Measurements from ENCODE around the gene KCND3. TPM values are rescaled to one million over a fixed set of nuclear protein-coding genes. Genes with fewer than 3 reads are reported as not detected.

The KCND3 gene
- total RNA-seq, 1 experiment from 2014 or later: 0.15 TPM

DNA sequence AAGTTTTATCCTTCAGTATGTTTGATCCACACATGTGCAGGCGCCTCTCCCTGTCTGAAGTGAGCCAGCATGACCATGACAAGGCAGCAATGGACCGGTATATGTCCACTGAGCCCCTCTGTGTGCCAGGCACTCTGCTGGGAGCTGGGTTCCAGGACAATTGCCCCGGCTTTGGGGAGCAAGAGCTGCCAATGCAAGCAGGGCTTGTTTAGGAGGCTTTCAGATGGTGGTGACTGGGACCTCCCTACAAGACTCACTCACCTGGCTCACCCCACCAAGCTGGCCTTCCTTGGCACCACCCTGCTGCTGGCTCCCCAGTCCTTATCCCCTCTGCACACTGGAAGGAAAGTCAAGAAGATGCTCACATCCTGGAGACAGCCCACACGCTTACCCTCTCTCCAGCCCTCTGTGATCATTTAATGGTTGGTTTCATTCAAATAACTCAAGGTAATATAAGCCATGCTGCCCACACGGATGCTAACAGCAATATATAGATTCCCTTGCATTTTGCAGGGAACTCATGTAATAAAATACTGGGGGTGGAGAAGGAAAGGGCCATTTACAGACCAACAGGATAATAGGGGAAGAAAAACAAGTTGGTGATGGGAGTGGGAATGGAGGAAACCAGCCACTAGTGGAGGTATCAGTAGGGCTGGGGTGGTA, 23.6 kb downstream of the KCND3 start:
- H3T11ph ChIP-seq (ENCODE audit: low read length): no peak overlapping the region
- DNase-seq: no peak
- H3K36me3 Mint-ChIP-seq (ENCODE audit: insufficient read depth in 1 of 3, low read depth in 3 of 3): no peaks in the 10 kb centered on the region
- H3K9me3 ChIP-seq (ENCODE audit: control insufficient read depth, low read depth, low read length): no peaks in the 10 kb centered on the region
- no peak overlapping the region for H3K4me2 ChIP-seq (ENCODE audit: insufficient read depth, insufficient read length, low read length)
- H3K4me1 Mint-ChIP-seq: peaks cover 23 to 24% of the 10 kb centered on the region in 2 experiments
- no peak overlapping the region for H3K23ac ChIP-seq (ENCODE audit: insufficient read length, low read depth, low read length)
- no peak overlapping the region for H3K56ac ChIP-seq (ENCODE audit: insufficient read length, low read depth, low read length)
- H3K23me2 ChIP-seq (ENCODE audit: insufficient read length, low read depth, low read length, poor library complexity, severe bottlenecking): no peaks in the 10 kb centered on the region
- H2AFZ ChIP-seq (ENCODE audit: low read length): no peak overlapping the region
- H2BK5ac ChIP-seq (ENCODE audit: insufficient read length, low read length): no peak overlapping the region
- no peak overlapping the region for H3K4ac ChIP-seq (ENCODE audit: low read depth, low read length)
- H4K8ac ChIP-seq (replicated peaks; ENCODE audit: insufficient read length, low read depth, low read length): no peak overlapping the region
- H2BK20ac ChIP-seq (ENCODE audit: low read depth, low read length, poor library complexity, severe bottlenecking): no peak overlapping the region
- H2BK120ac ChIP-seq (ENCODE audit: low read depth, low read length, poor library complexity, severe bottlenecking): no peak overlapping the region
- 0 out of 2 replicates have a peak, but pooled peaks cover 2% of the 10 kb centered on the region for H3K27me3 ChIP-seq (ENCODE audit: insufficient read depth, low read length)
- H2AK5ac ChIP-seq (ENCODE audit: insufficient read length, low read length): no peak overlapping the region
- no peak overlapping the region for H3K27ac ChIP-seq (ENCODE audit: insufficient read length, low read depth, low read length)
- no peak overlapping the region for H3K18ac ChIP-seq (ENCODE audit: insufficient read length, low read depth, low read length)
- no peak overlapping the region for H3K4me3 Mint-ChIP-seq
- H3K79me2 ChIP-seq (ENCODE audit: insufficient read depth, low read length): no peaks in the 10 kb centered on the region
- H3K4me1 ChIP-seq (ENCODE audit: insufficient read depth, low read length): peaks cover 8% of the 10 kb centered on the region
- H2BK12ac ChIP-seq (ENCODE audit: insufficient read length, low read depth, low read length): no peak overlapping the region
- H3K27me3 Mint-ChIP-seq (ENCODE audit: low read depth): peaks cover 20% of the 10 kb centered on the region
- no CpG with 5 or more reads among the region's 5 CpGs for WGBS (ENCODE audit: extremely low coverage, insufficient read length, low lambda C conversion rate)
- H3K79me1 ChIP-seq (ENCODE audit: insufficient read depth, low read depth, low read length, poor library complexity, severe bottlenecking): no peaks in the 10 kb centered on the region
- H4K20me1 ChIP-seq (ENCODE audit: control insufficient read depth, insufficient read depth, insufficient read length): no peaks in the 10 kb centered on the region
- no peak overlapping the region; a peak in 1 of 7 replicates for H3K27ac Mint-ChIP-seq
- no peak for TF ChIP-seq CTCF (conservative IDR thresholded peaks at IDR 0.05)
- H2BK15ac ChIP-seq (ENCODE audit: low read depth, low read length): no peak overlapping the region
- H4K5ac ChIP-seq (ENCODE audit: insufficient read length, low read depth, low read length): no peak overlapping the region
- no peak overlapping the region for H4K91ac ChIP-seq (ENCODE audit: insufficient read length, low read depth, low read length)
- H3K9me3 Mint-ChIP-seq: no peaks in the 10 kb centered on the region
- no peak overlapping the region for H3K9ac ChIP-seq (ENCODE audit: extremely low read depth, insufficient read length, low read length)
- no peak overlapping the region for H3K14ac ChIP-seq (ENCODE audit: insufficient read depth, low read length)

All from H9 (cell line).